ENCODE results near the gene CEP41.
"Not testable (repeated sequence)": the region's sequence is repeated elsewhere in the genome, so short reads cannot be mapped to it uniquely, and the experiment has no call there.

Gene CEP41

DNA sequence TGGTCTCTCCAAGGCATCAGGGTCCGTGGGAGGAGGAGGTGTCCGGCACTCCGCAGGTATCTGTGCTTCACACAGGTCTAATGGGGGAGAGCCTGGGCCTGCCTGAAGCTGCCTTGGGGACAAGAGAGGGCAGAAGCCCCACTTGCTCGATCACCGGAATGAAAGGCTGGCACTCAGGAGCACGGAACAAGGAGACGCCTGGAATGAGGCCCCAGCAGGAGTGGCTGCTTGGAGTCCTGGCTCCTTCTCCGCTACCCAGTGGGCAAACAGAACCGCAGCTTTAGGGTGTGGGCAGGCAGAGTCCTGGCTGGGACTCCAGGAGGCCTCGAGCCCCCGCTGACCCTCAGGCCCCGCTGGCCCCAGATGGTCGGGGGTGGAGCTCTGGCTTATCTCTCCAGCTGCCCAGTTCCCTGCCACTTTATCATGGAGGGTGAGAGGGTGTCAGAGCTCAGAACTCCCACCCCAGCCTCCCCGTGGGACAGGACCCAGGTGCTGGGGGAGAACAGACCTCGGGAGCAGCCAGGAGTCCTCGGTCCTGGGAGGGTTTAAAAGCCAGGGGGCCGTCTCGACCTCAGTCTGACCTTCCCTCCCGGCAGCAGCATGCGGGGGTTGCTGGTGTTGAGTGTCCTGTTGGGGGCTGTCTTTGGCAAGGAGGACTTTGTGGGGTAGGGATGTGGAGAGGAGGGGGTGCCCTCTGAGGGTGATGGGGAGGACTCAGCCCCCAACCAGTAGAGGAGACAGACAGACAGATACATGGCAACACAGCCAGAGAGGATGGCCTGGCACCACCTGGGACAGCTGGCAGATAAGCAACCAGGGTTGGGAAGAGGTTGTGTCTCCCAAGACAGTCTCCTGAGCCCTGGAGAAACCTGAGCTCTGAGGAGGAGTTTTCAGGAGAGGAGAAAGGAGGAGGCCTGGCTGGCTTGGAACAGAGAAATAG lies 60.6 kb downstream of the CEP41 start, which contains the start of gene CPA1:
Gene CPA1 (plus strand): TSS at position 574 of the 940 bp plus-strand sequence. CDS start 27 bp downstream, at position 601.
- no peak within 1 kb of the TSS for H3K9ac ChIP-seq (ENCODE audit: low read depth, low read length)

GRCh38 chr7:130379532-130379920 lies 61.3 kb downstream of the CEP41 start:
- H3K4me3 ChIP-seq (ENCODE audit: low read depth, low read length) = no peak overlapping the region
- no peaks in the 10 kb centered on the region for H3K9me3 ChIP-seq (ENCODE audit: control insufficient read depth, insufficient read depth, low read length)
- H3K36me3 ChIP-seq (ENCODE audit: control insufficient read depth, insufficient read depth, low read length) = no peaks in the 10 kb centered on the region
- H3K27me3 ChIP-seq (ENCODE audit: control insufficient read depth, insufficient read depth, low read length) = no peaks in the 10 kb centered on the region
- no peak overlapping the region for H3K9ac ChIP-seq (ENCODE audit: low read depth, low read length)
- no peak overlapping the region for H3K27ac ChIP-seq (ENCODE audit: low read depth, low read length)
- no peaks in the 10 kb centered on the region for H3K4me1 ChIP-seq (ENCODE audit: control insufficient read depth, insufficient read depth, low read length)

More for the DNA sequence above, 60.6 kb downstream of the CEP41 start, which contains the start of gene CPA1:
- Histone ChIP-seq H3K27me3 (ENCODE audit: control insufficient read depth, insufficient read depth, low read length) (no peaks in the 10 kb centered on the region), H3K36me3 (ENCODE audit: control insufficient read depth, insufficient read depth, low read length) (no peaks in the 10 kb centered on the region), H3K9me3 (ENCODE audit: control insufficient read depth, insufficient read depth, low read length) (no peaks in the 10 kb centered on the region), H3K4me1 (ENCODE audit: control insufficient read depth, insufficient read depth, low read length) (no peaks in the 10 kb centered on the region), H3K4me3 (ENCODE audit: low read depth, low read length) (no peak within 1 kb of the TSS), H3K27ac (ENCODE audit: low read depth, low read length) (no peak within 1 kb of the TSS)

DNA sequence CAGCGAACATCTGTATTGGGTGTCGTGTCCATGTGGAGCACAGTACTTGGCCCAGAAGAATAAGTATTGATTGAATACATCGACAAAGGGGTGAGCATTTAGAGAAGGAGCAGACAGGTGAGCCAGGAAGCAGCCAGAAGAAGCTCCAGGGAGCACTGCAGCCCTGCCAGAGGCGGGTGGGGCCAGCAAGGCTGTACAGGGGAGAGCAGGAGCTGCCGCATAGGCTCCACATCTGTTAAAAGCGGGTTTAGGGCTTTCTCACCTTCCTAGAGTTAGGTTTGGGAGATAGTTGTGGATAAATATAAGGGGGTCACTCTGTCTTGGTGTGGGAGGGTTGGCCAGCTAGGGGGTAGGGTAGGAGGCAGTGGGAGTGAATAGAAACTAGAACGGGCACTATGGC lies 61.8 kb downstream of the CEP41 start:
- 0 out of 2 replicates have a peak, but pooled peaks cover under 1% of the 10 kb centered on the region for H3K4me1 ChIP-seq (ENCODE audit: control insufficient read depth, insufficient read depth, low read length)
- H3K27me3 ChIP-seq (ENCODE audit: control insufficient read depth, insufficient read depth, low read length) = no peaks in the 10 kb centered on the region
- H3K27ac ChIP-seq (ENCODE audit: low read depth, low read length) = no peak overlapping the region
- H3K9me3 ChIP-seq (ENCODE audit: control insufficient read depth, insufficient read depth, low read length) = no peaks in the 10 kb centered on the region
- H3K9ac ChIP-seq (ENCODE audit: low read depth, low read length) = no peak overlapping the region
- H3K36me3 ChIP-seq (ENCODE audit: control insufficient read depth, insufficient read depth, low read length) = no peaks in the 10 kb centered on the region
- H3K4me3 ChIP-seq (ENCODE audit: low read depth, low read length) = no peak overlapping the region

- no peak overlapping the region for H3K9ac ChIP-seq (ENCODE audit: low read depth, low read length)
- H3K4me1 ChIP-seq (ENCODE audit: control insufficient read depth, insufficient read depth, low read length) = peaks cover 12% of the 10 kb centered on the region
- H3K27ac ChIP-seq (ENCODE audit: low read depth, low read length) = no peak overlapping the region
- H3K9me3 ChIP-seq (ENCODE audit: control insufficient read depth, insufficient read depth, low read length) = no peaks in the 10 kb centered on the region
- H3K27me3 ChIP-seq (ENCODE audit: control insufficient read depth, insufficient read depth, low read length) = no peaks in the 10 kb centered on the region
- no peaks in the 10 kb centered on the region for H3K36me3 ChIP-seq (ENCODE audit: control insufficient read depth, insufficient read depth, low read length)
- no peak overlapping the region for H3K4me3 ChIP-seq (ENCODE audit: low read depth, low read length)
Observed at GRCh38 chr7:130377178-130377577, 63.6 kb downstream of the CEP41 start.

GRCh38 chr7:130376461-130376860 lies 64.4 kb downstream of the CEP41 start:
- H3K9me3 ChIP-seq (ENCODE audit: control insufficient read depth, insufficient read depth, low read length); H3K4me3 ChIP-seq (ENCODE audit: low read depth, low read length); H3K36me3 ChIP-seq (ENCODE audit: control insufficient read depth, insufficient read depth, low read length); H3K27ac ChIP-seq (ENCODE audit: low read depth, low read length); H3K9ac ChIP-seq (ENCODE audit: low read depth, low read length); H3K27me3 ChIP-seq (ENCODE audit: control insufficient read depth, insufficient read depth, low read length): not testable (repeated sequence)
- H3K4me1 ChIP-seq (ENCODE audit: control insufficient read depth, insufficient read depth, low read length) = peaks cover 12% of the 10 kb centered on the region

- Histone ChIP-seq H3K9ac (ENCODE audit: low read depth, low read length) (no peak overlapping the region), H3K27me3 (ENCODE audit: control insufficient read depth, insufficient read depth, low read length) (no peaks in the 10 kb centered on the region), H3K4me1 (ENCODE audit: control insufficient read depth, insufficient read depth, low read length) (peaks cover 12% of the 10 kb centered on the region), H3K9me3 (ENCODE audit: control insufficient read depth, insufficient read depth, low read length) (no peaks in the 10 kb centered on the region), H3K4me3 (ENCODE audit: low read depth, low read length) (no peak overlapping the region), H3K27ac (ENCODE audit: low read depth, low read length) (no peak overlapping the region), H3K36me3 (ENCODE audit: control insufficient read depth, insufficient read depth, low read length) (no peaks in the 10 kb centered on the region)
Observed at GRCh38 chr7:130374507-130374906, 66.3 kb downstream of the CEP41 start.

DNA sequence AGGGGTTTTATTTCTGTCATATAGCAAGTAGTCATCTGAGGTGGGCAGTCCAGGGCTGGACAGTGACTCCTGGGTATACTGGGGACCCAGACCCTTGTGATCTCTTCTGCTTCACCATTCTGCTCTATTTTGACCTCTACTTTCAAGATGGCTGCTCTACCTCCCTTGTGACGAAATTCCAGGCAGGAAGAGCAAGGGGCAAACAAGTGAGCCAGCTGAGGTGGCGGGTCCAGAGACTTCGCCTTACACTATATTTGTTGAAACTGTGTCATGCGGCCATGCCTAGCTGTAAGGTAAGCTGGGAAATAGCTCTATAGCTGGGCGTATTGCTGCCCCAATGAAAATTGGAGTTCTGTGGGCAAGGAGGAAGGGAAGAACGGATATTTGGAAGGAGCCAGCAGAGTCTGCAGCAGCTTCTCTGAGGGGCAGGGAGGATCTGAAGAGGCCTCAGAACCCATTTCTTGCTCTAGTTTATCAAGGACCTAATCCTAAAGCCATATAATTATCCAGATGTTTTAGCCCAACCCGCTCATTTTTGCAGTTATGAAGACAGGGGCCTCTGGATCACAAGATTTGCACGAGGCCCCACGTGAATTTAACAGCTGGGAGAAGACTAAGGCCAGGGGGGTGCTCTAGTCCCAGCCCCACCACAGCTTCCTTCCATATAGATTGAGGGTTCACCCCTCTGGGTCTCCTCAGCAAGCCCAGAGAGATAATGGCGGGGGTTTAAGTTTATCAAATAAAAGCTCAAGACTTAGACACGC lies 68.2 kb downstream of the CEP41 start:
- H3K4me1 ChIP-seq (ENCODE audit: control insufficient read depth, insufficient read depth, low read length) = peaks cover 12% of the 10 kb centered on the region
- H3K4me3 ChIP-seq (ENCODE audit: low read depth, low read length) = no peak overlapping the region
- no peaks in the 10 kb centered on the region for H3K36me3 ChIP-seq (ENCODE audit: control insufficient read depth, insufficient read depth, low read length)
- no peaks in the 10 kb centered on the region for H3K9me3 ChIP-seq (ENCODE audit: control insufficient read depth, insufficient read depth, low read length)
- peak overlapping the region; percentile 76 for H3K27ac ChIP-seq (ENCODE audit: low read depth, low read length)
- H3K9ac ChIP-seq (ENCODE audit: low read depth, low read length) = no peak overlapping the region
- H3K27me3 ChIP-seq (ENCODE audit: control insufficient read depth, insufficient read depth, low read length) = no peaks in the 10 kb centered on the region

DNA sequence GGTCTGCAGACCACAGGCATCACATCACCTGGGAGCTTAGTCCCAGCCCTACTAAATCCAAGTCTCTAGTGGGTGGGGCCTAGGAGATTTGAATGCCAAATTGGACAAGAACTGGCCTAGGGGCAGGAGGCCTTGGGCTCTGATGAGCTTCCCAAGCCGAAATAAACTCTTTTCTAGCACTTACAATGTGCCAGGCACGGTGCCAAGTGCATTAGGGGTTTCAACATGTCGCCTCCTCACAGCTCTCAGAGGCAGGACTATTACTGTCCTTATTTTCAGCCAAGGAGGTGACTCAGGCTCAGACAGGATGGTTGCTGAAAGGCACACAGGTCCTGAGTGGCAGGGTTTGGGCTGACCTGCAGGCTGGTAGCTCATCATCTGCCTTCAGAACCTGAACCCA lies 69.8 kb downstream of the CEP41 start:
- no peaks in the 10 kb centered on the region for H3K27me3 ChIP-seq (ENCODE audit: control insufficient read depth, insufficient read depth, low read length)
- H3K4me1 ChIP-seq (ENCODE audit: control insufficient read depth, insufficient read depth, low read length) = peaks cover 12% of the 10 kb centered on the region
- H3K27ac ChIP-seq (ENCODE audit: low read depth, low read length) = no peak overlapping the region
- no peaks in the 10 kb centered on the region for H3K36me3 ChIP-seq (ENCODE audit: control insufficient read depth, insufficient read depth, low read length)
- H3K9me3 ChIP-seq (ENCODE audit: control insufficient read depth, insufficient read depth, low read length) = no peaks in the 10 kb centered on the region
- H3K9ac ChIP-seq (ENCODE audit: low read depth, low read length) = no peak overlapping the region
- no peak overlapping the region for H3K4me3 ChIP-seq (ENCODE audit: low read depth, low read length)

GRCh38 chr7:130369831-130370550 lies 70.8 kb downstream of the CEP41 start:
- no peaks in the 10 kb centered on the region for H3K36me3 ChIP-seq (ENCODE audit: control insufficient read depth, insufficient read depth, low read length)
- H3K27ac ChIP-seq (ENCODE audit: low read depth, low read length) = no peak overlapping the region
- no peak overlapping the region for H3K4me3 ChIP-seq (ENCODE audit: low read depth, low read length)
- H3K4me1 ChIP-seq (ENCODE audit: control insufficient read depth, insufficient read depth, low read length) = peaks cover 16% of the 10 kb centered on the region
- H3K27me3 ChIP-seq (ENCODE audit: control insufficient read depth, insufficient read depth, low read length) = no peaks in the 10 kb centered on the region
- no peaks in the 10 kb centered on the region for H3K9me3 ChIP-seq (ENCODE audit: control insufficient read depth, insufficient read depth, low read length)
- no peak overlapping the region for H3K9ac ChIP-seq (ENCODE audit: low read depth, low read length)

- no peak overlapping the region for H3K9ac ChIP-seq (ENCODE audit: low read depth, low read length)
- H3K27me3 ChIP-seq (ENCODE audit: control insufficient read depth, insufficient read depth, low read length) = no peaks in the 10 kb centered on the region
- H3K4me1 ChIP-seq (ENCODE audit: control insufficient read depth, insufficient read depth, low read length) = peaks cover 16% of the 10 kb centered on the region
- H3K9me3 ChIP-seq (ENCODE audit: control insufficient read depth, insufficient read depth, low read length) = no peaks in the 10 kb centered on the region
- H3K4me3 ChIP-seq (ENCODE audit: low read depth, low read length) = no peak overlapping the region
- H3K36me3 ChIP-seq (ENCODE audit: control insufficient read depth, insufficient read depth, low read length) = no peaks in the 10 kb centered on the region
- no peak overlapping the region for H3K27ac ChIP-seq (ENCODE audit: low read depth, low read length)
Observed at GRCh38 chr7:130369110-130369711, 71.6 kb downstream of the CEP41 start.
